ENCODE data around the gene MCM5.

Gene MCM5

DNA sequence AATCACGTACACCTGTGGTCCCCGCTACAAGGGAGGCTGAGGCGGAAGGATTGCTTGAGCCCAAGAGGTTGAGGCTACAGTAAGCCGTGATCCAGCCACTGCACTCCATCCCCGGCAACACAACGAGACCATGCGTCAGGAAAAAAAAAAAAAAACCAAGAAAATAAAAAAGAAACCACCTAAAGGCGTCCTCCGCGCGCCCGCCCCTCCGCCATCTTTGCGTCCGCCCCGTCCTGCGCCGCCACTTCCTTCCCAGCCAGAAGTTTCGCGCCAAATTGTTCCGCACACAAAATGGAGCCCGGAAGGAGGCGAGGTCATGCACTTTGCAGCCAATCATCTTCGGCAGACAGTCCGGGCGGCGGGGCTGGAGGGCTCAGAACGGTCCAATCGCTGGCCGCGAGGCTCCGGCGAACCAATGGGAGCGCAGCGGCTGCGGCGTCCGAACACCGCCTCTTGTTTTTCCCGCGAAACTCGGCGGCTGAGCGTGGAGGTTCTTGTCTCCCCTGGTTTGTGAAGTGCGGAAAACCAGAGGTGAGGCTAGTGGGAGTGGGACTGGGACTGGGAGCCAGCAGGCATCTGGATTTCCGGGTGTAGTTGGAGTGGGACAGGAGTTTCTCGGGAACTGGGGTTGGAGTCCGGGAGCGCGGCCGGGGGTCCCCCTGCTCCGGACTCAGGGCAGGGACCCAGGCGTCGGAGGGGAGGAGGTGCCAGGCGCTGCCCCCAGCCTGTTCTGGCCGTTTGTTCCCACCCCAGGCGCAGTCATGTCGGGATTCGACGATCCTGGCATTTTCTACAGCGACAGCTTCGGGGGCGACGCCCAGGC, at the start of gene MCM5:
Gene MCM5 (plus strand): TSS at position 463 of the 823 bp plus-strand sequence. CDS start 299 bp downstream, at position 762.
- DNase-seq (ENCODE audit: low read depth): peak; percentile 98
- H3K4me3 ChIP-seq (ENCODE audit: low read depth, low read length): peak within 1 kb of the TSS; percentile 70
- TF ChIP-seq, protein P1, sequence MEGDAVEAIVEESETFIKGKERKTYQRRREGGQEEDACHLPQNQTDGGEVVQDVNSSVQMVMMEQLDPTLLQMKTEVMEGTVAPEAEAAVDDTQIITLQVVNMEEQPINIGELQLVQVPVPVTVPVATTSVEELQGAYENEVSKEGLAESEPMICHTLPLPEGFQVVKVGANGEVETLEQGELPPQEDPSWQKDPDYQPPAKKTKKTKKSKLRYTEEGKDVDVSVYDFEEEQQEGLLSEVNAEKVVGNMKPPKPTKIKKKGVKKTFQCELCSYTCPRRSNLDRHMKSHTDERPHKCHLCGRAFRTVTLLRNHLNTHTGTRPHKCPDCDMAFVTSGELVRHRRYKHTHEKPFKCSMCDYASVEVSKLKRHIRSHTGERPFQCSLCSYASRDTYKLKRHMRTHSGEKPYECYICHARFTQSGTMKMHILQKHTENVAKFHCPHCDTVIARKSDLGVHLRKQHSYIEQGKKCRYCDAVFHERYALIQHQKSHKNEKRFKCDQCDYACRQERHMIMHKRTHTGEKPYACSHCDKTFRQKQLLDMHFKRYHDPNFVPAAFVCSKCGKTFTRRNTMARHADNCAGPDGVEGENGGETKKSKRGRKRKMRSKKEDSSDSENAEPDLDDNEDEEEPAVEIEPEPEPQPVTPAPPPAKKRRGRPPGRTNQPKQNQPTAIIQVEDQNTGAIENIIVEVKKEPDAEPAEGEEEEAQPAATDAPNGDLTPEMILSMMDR (conservative IDR thresholded peaks at IDR 0.05; ENCODE audit: low read depth, low read length): no peak

DNA sequence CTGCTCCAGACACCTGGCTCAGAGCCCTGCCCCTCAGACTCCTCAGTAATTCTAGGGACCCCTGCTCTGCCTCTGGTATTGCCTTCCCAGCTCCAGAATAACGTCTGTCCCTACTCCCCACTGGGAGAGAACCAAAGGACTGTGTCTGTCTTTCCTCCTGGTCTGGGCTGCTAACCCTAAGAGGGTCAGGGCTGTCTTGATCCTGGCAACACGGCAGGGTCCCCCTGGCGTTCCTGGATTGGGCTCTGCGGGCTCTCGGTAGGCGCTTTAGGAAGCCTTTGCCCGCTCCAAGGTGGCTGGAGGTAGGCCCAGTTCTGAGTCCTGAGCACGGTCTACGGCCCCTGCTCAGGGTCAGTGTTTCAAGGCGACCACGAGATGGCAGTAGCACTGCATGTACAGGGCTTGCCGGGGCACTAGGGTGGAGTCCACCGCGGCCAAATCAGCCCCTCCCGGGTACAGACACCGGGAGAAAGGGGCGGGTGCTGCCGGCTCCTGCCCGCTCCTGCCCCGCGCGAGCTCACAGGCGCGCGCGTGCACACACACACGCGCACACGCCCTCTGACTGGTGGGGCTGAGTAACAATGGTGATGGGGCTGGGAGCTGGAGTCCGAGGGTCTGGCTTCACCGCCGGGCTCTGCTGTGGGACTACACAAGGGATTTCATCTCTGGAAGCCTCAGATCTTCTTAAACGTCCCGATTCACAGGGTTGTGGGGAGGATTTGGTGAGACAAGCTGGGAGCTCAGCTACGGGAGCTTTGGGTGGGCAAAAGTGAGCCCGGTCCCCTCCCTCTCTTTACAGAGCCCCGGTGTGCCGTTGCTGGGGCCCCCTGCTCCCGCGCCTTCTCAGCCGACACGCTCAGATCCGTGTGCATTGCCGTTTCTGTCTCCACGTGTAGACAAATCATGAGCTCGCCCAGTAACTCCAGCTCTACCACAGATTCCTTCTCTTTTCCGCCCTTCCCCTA, 49.1 kb upstream of the MCM5 start:
- TF ChIP-seq, protein P1 (conservative IDR thresholded peaks at IDR 0.05; ENCODE audit: low read depth, low read length): peak; percentile 88
- peak; percentile 94 for DNase-seq (ENCODE audit: low read depth)
- H3K4me3 ChIP-seq (ENCODE audit: low read depth, low read length): peak overlapping the region; percentile 61

DNA sequence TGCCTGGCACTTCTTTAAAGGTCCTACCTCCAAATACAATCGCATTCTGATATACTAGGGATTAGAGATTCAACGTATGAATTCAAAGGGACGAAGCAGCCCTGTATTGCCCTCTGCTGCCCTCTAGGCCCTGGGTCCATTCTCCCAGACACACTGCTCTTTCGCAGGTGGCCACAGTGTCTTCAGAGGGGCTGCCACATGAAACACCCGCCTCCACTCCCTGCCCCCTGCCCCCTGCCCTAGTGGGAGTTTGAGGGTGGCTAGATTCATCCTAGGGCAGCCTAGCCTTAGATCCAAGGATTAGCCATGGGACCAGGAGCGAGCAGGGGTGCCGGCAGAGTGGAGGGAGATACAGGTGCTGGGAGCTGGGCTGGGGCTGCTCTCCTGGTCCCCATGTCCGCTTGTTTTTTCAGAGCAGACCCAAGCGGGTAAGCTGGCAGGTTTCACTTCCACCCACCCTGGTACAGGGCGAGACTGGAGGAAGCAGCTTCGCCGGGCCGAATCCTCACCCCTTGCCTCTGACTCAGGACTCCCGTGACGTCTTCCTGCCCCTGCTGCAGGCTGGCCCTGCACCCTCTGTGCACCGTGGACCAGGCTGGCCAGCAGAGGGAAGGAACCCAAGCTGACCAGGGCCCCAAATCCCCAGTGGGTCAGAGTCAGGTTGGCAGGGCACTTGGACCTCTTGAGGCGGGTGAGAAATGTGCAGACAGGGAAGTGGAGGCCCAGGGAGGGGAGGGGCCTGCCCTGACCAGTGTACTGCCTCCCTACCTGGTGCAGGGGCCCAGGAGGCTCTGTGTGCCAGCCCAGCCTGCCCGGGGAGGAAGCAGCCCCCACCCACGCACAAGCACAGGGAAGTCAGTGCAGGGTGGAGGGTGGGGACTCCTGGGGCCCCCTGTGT, 47.5 kb upstream of the MCM5 start:
- no peak overlapping the region for H3K4me3 ChIP-seq (ENCODE audit: low read depth, low read length)
- DNase-seq (ENCODE audit: low read depth): no peak
- TF ChIP-seq, protein P1 (conservative IDR thresholded peaks at IDR 0.05; ENCODE audit: low read depth, low read length): no peak

DNA sequence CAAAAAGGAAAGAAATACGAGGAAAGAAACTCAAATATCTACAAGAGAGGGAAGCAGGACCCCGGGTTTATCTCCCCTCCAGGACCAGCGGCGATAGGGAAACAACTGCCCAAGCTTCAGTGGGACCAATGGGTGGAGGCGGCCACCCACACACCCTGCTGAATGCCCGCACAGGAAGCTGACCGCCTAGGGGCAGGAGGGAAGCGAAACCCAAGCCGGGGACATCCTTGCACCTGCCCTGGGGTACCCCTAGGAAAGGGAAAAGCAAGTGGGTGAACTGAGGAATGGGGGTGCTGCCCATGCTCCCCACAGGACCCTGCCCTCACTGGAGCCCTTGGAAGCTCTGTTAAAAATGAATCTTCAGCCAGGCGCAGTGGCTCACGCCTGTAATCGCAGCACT, 46.6 kb upstream of the MCM5 start:
- TF ChIP-seq, protein P1 (conservative IDR thresholded peaks at IDR 0.05; ENCODE audit: low read depth, low read length): no peak
- no peak overlapping the region for H3K4me3 ChIP-seq (ENCODE audit: low read depth, low read length)
- DNase-seq (ENCODE audit: low read depth): no peak

DNA sequence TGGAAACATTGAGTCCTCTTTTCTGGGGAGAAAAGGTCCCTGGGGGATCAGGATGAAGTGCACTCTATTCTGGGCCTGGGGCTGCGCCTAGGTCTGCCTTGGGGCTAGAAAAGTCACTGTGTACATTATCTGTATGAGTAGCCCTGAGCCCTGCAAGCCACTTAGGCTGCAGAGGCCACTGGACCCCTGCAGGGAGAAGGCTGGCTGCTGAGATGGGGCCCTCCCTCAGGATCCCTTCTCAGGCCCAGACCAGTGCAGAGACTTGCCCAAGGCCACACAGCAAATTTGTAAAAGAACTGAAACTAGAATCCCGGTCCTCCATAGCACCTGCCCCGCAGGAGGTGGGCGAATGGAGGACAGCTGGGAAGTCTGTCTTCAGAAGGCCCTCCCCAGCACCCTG, 45.9 kb upstream of the MCM5 start:
- DNase-seq (ENCODE audit: low read depth): no peak
- no peak overlapping the region for H3K4me3 ChIP-seq (ENCODE audit: low read depth, low read length)

More for the DNA sequence above, 45.9 kb upstream of the MCM5 start:
- TF ChIP-seq, protein P1 (conservative IDR thresholded peaks at IDR 0.05; ENCODE audit: low read depth, low read length): no peak
